HG03280 (cell line): ENCODE results near the gene RUVBL1.
A peak's percentile ranks its signal among the peaks of the same experiment; 100 is the strongest.

ENCODE experiments used
- ATAC-seq: cut with Tn5 transposase; IDR thresholded peaks from one replicate; pipeline ENCODE4 v1.9.1; 2021; ENCODE audit warnings: mild to moderate bottlenecking, moderate library complexity; ENCODE audit not compliant: unreplicated experiment

RUVBL1 gene

GRCh38 chr3:128083980-128084674, 39.5 kb downstream of the RUVBL1 start:
- ATAC-seq: no peak

GRCh38 chr3:128083396-128083795, 40.2 kb downstream of the RUVBL1 start:
- ATAC-seq: no peak

GRCh38 chr3:128082546-128082945, 41.1 kb downstream of the RUVBL1 start:
- no peak for ATAC-seq

GRCh38 chr3:128081846-128082245, 41.8 kb downstream of the RUVBL1 start:
- ATAC-seq: no peak

- ATAC-seq: no peak
These were observed 42.4 kb downstream of the RUVBL1 start for GRCh38 chr3:128081226-128081625.

GRCh38 chr3:128080323-128081080, 43.1 kb downstream of the RUVBL1 start:
- no peak for ATAC-seq

GRCh38 chr3:128079823-128080222, 43.8 kb downstream of the RUVBL1 start:
- no peak for ATAC-seq

GRCh38 chr3:128078875-128079274, 44.7 kb downstream of the RUVBL1 start:
- ATAC-seq: no peak

GRCh38 chr3:128078322-128078721, 45.3 kb downstream of the RUVBL1 start:
- ATAC-seq: no peak

GRCh38 chr3:128077665-128078064, 45.9 kb downstream of the RUVBL1 start:
- no peak for ATAC-seq

- no peak for ATAC-seq
These were observed 46.4 kb downstream of the RUVBL1 start for GRCh38 chr3:128077202-128077624.

GRCh38 chr3:128076483-128077201, 47.0 kb downstream of the RUVBL1 start:
- no peak for ATAC-seq

GRCh38 chr3:128075522-128076482, 47.8 kb downstream of the RUVBL1 start:
- peak; percentile 67 for ATAC-seq

GRCh38 chr3:128074851-128075521, 48.6 kb downstream of the RUVBL1 start:
- ATAC-seq: no peak

GRCh38 chr3:128073807-128074206, 49.8 kb downstream of the RUVBL1 start:
- ATAC-seq: no peak

- ATAC-seq: no peak
These were observed 50.4 kb downstream of the RUVBL1 start for GRCh38 chr3:128073185-128073725.

GRCh38 chr3:128072454-128073184, 51.0 kb downstream of the RUVBL1 start:
- ATAC-seq: no peak

- no peak for ATAC-seq
These were observed 51.7 kb downstream of the RUVBL1 start for GRCh38 chr3:128071771-128072453.
